ENCODE data around the gene KCNH1. TPM values are rescaled to one million over a fixed set of nuclear protein-coding genes. Genes with fewer than 3 reads are reported as not detected.
A peak's percentile ranks its signal among the peaks of the same experiment; 100 is the strongest.

Gene KCNH1
- total and polyA plus RNA-seq, 5 donors: 0.02 TPM; not detected in 4

GRCh38 chr1:210654176-210654981 lies 479.6 kb downstream of the KCNH1 start:
- H3K4me1 ChIP-seq (ENCODE audit: control insufficient read depth, insufficient read depth, low read length): no peaks in the 10 kb centered on the region
- H3K27ac ChIP-seq (ENCODE audit: low read length): no peak overlapping the region
- H3K4me3 ChIP-seq (ENCODE audit: low read length): no peak overlapping the region
- 90% methylated on average over 7 of the region's 7 CpGs for WGBS
- intact Hi-C loops (cut with DNase I): no loop called here
- H3K27me3 ChIP-seq (ENCODE audit: control insufficient read depth, insufficient read depth): no peaks in the 10 kb centered on the region
- DNase-seq: no peak
- no peaks in the 10 kb centered on the region for H3K9me3 ChIP-seq (ENCODE audit: control insufficient read depth, low read length)
- ATAC-seq: no peak

GRCh38 chr1:210653771-210654170 lies 480.2 kb downstream of the KCNH1 start:
- intact Hi-C loops (cut with DNase I): no loop called here
- H3K9me3 ChIP-seq (ENCODE audit: control insufficient read depth, low read length): no peaks in the 10 kb centered on the region
- H3K27me3 ChIP-seq (ENCODE audit: control insufficient read depth, insufficient read depth): no peaks in the 10 kb centered on the region
- ATAC-seq (peak; percentile 76 to 79), DNase-seq (no peak)
- H3K4me1 ChIP-seq (ENCODE audit: control insufficient read depth, insufficient read depth, low read length): no peaks in the 10 kb centered on the region
- 61% methylated on average over 6 of the region's 6 CpGs for WGBS
- no peak overlapping the region for H3K27ac ChIP-seq (ENCODE audit: low read length)
- H3K4me3 ChIP-seq (ENCODE audit: low read length): no peak overlapping the region

DNA sequence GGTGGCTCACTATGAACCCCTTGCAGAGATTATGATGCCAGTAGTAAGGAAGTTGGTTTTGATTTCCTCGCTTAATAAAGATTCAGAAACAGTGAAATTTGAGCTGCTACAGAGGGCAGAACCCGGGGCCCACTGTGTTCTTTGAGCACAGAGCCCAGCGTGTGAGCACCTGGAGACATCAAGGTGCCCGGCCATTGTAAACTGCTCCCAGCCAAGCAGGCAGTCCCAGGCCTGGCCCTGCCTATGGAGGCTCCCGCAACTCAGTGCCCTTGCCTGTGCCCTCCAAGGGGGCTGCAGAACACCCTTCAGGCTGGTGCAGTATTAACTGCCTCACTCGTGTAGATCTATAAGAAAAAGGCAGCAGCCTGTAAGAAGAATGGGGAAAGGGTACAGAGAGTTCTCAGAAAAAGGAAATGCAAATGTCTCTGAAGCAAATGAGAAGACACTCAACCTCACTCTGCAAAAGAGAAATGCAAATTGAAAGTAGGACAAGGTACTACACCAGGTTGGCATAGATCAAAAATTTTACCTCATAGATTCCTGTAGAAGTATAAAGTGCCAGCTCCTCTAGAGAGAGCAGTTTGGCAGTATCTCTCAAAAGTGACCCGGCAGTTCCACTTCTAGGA lies 481.5 kb downstream of the KCNH1 start:
- intact Hi-C loops (cut with DNase I): no loop called here
- DNase-seq (no peak), ATAC-seq (no peak)
- no peaks in the 10 kb centered on the region for H3K4me1 ChIP-seq (ENCODE audit: control insufficient read depth, insufficient read depth, low read length)
- no peak overlapping the region for H3K27ac ChIP-seq (ENCODE audit: low read length)
- no peaks in the 10 kb centered on the region for H3K9me3 ChIP-seq (ENCODE audit: control insufficient read depth, low read length)
- H3K4me3 ChIP-seq (ENCODE audit: low read length): no peak overlapping the region
- 91% methylated on average over 7 of the region's 7 CpGs for WGBS
- no peaks in the 10 kb centered on the region for H3K27me3 ChIP-seq (ENCODE audit: control insufficient read depth, insufficient read depth)

- DNase-seq: no peak
- Histone ChIP-seq H3K27me3 (ENCODE audit: control insufficient read depth, insufficient read depth) (no peaks in the 10 kb centered on the region), H3K4me1 (ENCODE audit: control insufficient read depth, insufficient read depth, low read length) (no peaks in the 10 kb centered on the region), H3K9me3 (ENCODE audit: control insufficient read depth, low read length) (no peaks in the 10 kb centered on the region), H3K27ac (ENCODE audit: low read length) (no peak overlapping the region), H3K4me3 (ENCODE audit: low read length) (no peak overlapping the region)
- no peak for ATAC-seq
- intact Hi-C loops (cut with DNase I): no loop called here
- WGBS: 48% methylated on average over 2 of the region's 2 CpGs
These were observed 483.5 kb downstream of the KCNH1 start for GRCh38 chr1:210650403-210650802.

DNA sequence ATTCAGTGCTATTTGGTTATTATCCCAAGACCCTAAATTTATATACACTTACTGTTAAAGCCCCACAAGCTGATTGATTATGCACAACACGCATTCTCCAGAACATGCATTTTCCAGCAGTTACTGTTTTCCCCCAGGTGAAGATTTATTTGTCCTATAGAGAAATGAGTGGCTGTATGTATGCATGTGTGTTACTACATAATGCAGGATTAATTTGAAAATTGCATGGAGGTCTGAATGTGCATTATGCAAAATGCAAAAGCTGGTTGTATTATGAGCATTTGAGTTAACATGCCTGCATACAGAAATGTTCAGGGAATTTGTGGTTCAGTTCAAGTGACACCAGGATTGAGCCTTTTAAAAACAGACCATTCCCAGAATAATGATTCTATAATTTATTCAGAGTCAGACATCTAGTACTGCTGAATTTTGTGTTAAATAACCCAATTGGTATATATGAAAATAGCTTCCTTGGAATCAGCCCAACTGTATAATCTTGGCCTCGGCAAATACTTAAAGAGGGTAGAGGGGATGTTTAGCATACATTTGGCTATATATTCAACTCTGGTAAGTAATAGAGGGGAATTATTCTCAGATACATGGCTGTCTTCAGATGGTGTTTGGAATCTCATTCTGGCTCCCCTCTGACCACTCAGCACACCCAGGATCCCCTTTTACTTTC lies 485.2 kb downstream of the KCNH1 start:
- no peak overlapping the region for H3K4me3 ChIP-seq (ENCODE audit: low read length)
- no peaks in the 10 kb centered on the region for H3K27me3 ChIP-seq (ENCODE audit: control insufficient read depth, insufficient read depth)
- DNase-seq (no peak), ATAC-seq (no peak)
- H3K4me1 ChIP-seq (ENCODE audit: control insufficient read depth, insufficient read depth, low read length): no peaks in the 10 kb centered on the region
- 94% methylated on average over 2 of the region's 2 CpGs for WGBS
- intact Hi-C loops (cut with DNase I): no loop called here
- H3K27ac ChIP-seq (ENCODE audit: low read length): no peak overlapping the region
- no peaks in the 10 kb centered on the region for H3K9me3 ChIP-seq (ENCODE audit: control insufficient read depth, low read length)

GRCh38 chr1:210647406-210648333 lies 486.3 kb downstream of the KCNH1 start:
- Histone ChIP-seq H3K4me3 (ENCODE audit: low read length) (no peak overlapping the region), H3K9me3 (ENCODE audit: control insufficient read depth, low read length) (no peaks in the 10 kb centered on the region), H3K27me3 (ENCODE audit: control insufficient read depth, insufficient read depth) (no peaks in the 10 kb centered on the region), H3K4me1 (ENCODE audit: control insufficient read depth, insufficient read depth, low read length) (no peaks in the 10 kb centered on the region), H3K27ac (ENCODE audit: low read length) (no peak overlapping the region)
- 68% methylated on average over 6 of the region's 6 CpGs for WGBS
- DNase-seq (no peak), ATAC-seq (no peak)
- intact Hi-C loops (cut with DNase I): no loop called here

GRCh38 chr1:210646258-210646616 lies 487.7 kb downstream of the KCNH1 start:
- ATAC-seq: no peak
- Histone ChIP-seq H3K27me3 (ENCODE audit: control insufficient read depth, insufficient read depth) (no peaks in the 10 kb centered on the region), H3K27ac (ENCODE audit: low read length) (no peak overlapping the region), H3K9me3 (ENCODE audit: control insufficient read depth, low read length) (no peaks in the 10 kb centered on the region), H3K4me1 (ENCODE audit: control insufficient read depth, insufficient read depth, low read length) (no peaks in the 10 kb centered on the region), H3K4me3 (ENCODE audit: low read length) (no peak overlapping the region)
- intact Hi-C loops (cut with DNase I): no loop called here
- no peak for DNase-seq
- 58% methylated on average over 2 of the region's 2 CpGs for WGBS

DNA sequence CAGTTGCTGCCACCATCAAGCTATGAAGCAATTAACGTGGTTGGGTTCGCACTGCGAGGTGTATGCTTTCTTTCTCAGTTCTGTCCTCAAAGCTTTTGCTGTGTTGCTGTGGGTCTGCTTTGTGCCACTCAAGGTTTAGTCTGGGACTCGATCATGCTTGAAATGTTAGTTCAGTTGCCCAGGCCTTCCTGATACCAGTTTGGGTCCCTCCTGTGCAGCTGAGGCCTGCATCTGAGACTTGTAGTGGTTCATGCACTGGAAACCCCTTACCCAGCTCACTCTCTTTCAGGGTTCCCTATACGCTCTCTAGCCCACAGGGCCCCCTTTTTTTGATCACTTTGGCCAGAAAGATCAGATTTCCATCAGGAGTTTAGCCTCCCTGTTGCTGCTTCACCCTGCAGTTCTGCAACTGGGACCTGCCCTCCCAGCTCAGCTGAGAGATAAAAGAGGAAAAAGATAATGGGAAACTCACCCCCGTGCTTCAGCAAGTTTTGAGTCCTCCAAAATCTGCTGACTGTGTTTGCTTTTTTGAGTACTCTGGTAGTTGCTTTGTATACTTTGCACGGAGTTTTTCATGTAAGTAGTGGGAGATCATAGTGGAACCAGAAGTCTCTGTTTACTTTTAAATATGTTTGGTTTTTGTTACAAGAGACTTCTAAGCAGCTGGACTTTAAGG lies 488.2 kb downstream of the KCNH1 start:
- no peak for DNase-seq
- no peaks in the 10 kb centered on the region for H3K9me3 ChIP-seq (ENCODE audit: control insufficient read depth, low read length)
- intact Hi-C loops (cut with DNase I): no loop called here
- no peaks in the 10 kb centered on the region for H3K4me1 ChIP-seq (ENCODE audit: control insufficient read depth, insufficient read depth, low read length)
- no peak for ATAC-seq
- no peak overlapping the region for H3K27ac ChIP-seq (ENCODE audit: low read length)
- H3K27me3 ChIP-seq (ENCODE audit: control insufficient read depth, insufficient read depth): no peaks in the 10 kb centered on the region
- WGBS: 73% methylated on average over 7 of the region's 7 CpGs
- H3K4me3 ChIP-seq (ENCODE audit: low read length): no peak overlapping the region

GRCh38 chr1:210641582-210641981 lies 492.4 kb downstream of the KCNH1 start:
- H3K4me3 ChIP-seq (ENCODE audit: low read length): no peak overlapping the region
- H3K27me3 ChIP-seq (ENCODE audit: control insufficient read depth, insufficient read depth): no peaks in the 10 kb centered on the region
- H3K4me1 ChIP-seq (ENCODE audit: control insufficient read depth, insufficient read depth, low read length): no peaks in the 10 kb centered on the region
- H3K9me3 ChIP-seq (ENCODE audit: control insufficient read depth, low read length): no peaks in the 10 kb centered on the region
- intact Hi-C loops (cut with DNase I): no loop called here
- no peak overlapping the region for H3K27ac ChIP-seq (ENCODE audit: low read length)
- DNase-seq: no peak
- ATAC-seq: no peak
- WGBS: 86% methylated on average over 5 of the region's 5 CpGs

- no peak overlapping the region for H3K27ac ChIP-seq (ENCODE audit: low read length)
- no peaks in the 10 kb centered on the region for H3K9me3 ChIP-seq (ENCODE audit: control insufficient read depth, low read length)
- H3K4me1 ChIP-seq (ENCODE audit: control insufficient read depth, insufficient read depth, low read length): peaks cover 6% of the 10 kb centered on the region
- no peak overlapping the region for H3K4me3 ChIP-seq (ENCODE audit: low read length)
- intact Hi-C loops (cut with DNase I): no loop called here
- no peaks in the 10 kb centered on the region for H3K27me3 ChIP-seq (ENCODE audit: control insufficient read depth, insufficient read depth)
- no peak for ATAC-seq
- 86% methylated on average over 2 of the region's 2 CpGs for WGBS
- no peak for DNase-seq
These were observed 498.8 kb downstream of the KCNH1 start for GRCh38 chr1:210635108-210635507.

All from right cardiac atrium (tissue), 5 donors.